OCI-M2 (cell line): ENCODE data around the gene SLFN13.
"Not testable (repeated sequence)": the region's sequence is repeated elsewhere in the genome, so short reads cannot be mapped to it uniquely, and the experiment has no call there.

Experiments used
- DNase-seq: peaks from one replicate; lab custom pipeline; 2025; ENCODE audit not compliant: unreplicated experiment; lab: John Stamatoyannopoulos, UW

The SLFN13 gene

GRCh38 chr17:35432176-35433074, 16.1 kb downstream of the SLFN13 start, which contains the start of gene SLFN12:
SLFN12 (minus strand) TSS chr17:35432500; CDS start chr17:35423028, 9,472 bp downstream.
- DNase-seq, result no peak

GRCh38 chr17:35429702-35430101, 18.9 kb downstream of the SLFN13 start:
- DNase-seq, result no peak

- no peak for DNase-seq
These were observed 20.3 kb downstream of the SLFN13 start for GRCh38 chr17:35428229-35428628.

- DNase-seq, result no peak
These were observed 24.8 kb downstream of the SLFN13 start for GRCh38 chr17:35423761-35424160.

GRCh38 chr17:35421069-35421468, 27.5 kb downstream of the SLFN13 start:
- not testable (repeated sequence) for DNase-seq

- no peak for DNase-seq
These were observed 31.9 kb downstream of the SLFN13 start for GRCh38 chr17:35416659-35417058.

GRCh38 chr17:35414707-35415106, 33.9 kb downstream of the SLFN13 start:
- not testable (repeated sequence) for DNase-seq

GRCh38 chr17:35414247-35414646, 34.3 kb downstream of the SLFN13 start:
- no peak for DNase-seq

GRCh38 chr17:35407531-35407930, 41.0 kb downstream of the SLFN13 start:
- no peak for DNase-seq

- DNase-seq, result no peak
These were observed 42.0 kb downstream of the SLFN13 start for GRCh38 chr17:35406568-35406967.

GRCh38 chr17:35404360-35404759, 44.2 kb downstream of the SLFN13 start:
- no peak for DNase-seq

- not testable (repeated sequence) for DNase-seq
These were observed 54.8 kb downstream of the SLFN13 start for GRCh38 chr17:35393783-35394182.

- DNase-seq, result no peak
These were observed 57.9 kb downstream of the SLFN13 start for GRCh38 chr17:35390663-35391062.

GRCh38 chr17:35390156-35390555, 58.4 kb downstream of the SLFN13 start:
- no peak for DNase-seq

- DNase-seq, result no peak
These were observed 61.1 kb downstream of the SLFN13 start for GRCh38 chr17:35387496-35387895.
